ENCODE measurements around the gene C1orf50.

The C1orf50 gene

DNA sequence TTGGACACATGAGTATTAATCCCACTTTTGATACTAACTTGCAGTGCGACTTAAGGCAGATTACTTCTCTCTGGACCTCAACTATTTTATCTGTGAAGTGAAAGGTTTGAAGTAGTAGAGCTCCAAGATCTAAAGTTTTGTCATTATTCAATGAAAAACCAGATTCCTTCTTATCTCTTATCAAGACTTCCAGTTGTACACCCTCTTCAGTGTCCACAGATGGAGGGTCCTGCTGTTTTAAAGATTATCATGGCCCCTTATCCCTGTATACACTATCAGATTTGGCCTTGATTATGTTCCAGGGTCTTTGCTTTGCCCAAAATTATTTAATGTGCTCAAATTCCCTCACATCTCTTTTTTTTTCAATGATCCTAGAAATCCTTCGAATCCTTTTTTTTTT lies 1.1 kb downstream of the C1orf50 start:
- Histone ChIP-seq H3K79me1 (replicated peaks; ENCODE audit: low read length, poor library complexity, severe bottlenecking) (peaks cover 13% of the 10 kb centered on the region), H3K27ac (ENCODE audit: low read length, poor library complexity, severe bottlenecking) (no peak overlapping the region), H3K9ac (ENCODE audit: low read length) (peak overlapping the region; percentile 96), H4K91ac (ENCODE audit: low read length) (no peak overlapping the region), H3K4me1 (ENCODE audit: control insufficient read depth, insufficient read depth, low read depth, low read length) (peaks cover 2% of the 10 kb centered on the region), H2AK5ac (ENCODE audit: low read length, severe bottlenecking) (no peak overlapping the region), H3K4me2 (ENCODE audit: low read length, poor library complexity, severe bottlenecking) (peak overlapping the region; percentile 48), H2BK120ac (ENCODE audit: low read depth, low read length) (no peak overlapping the region), H2BK15ac (ENCODE audit: low read depth, poor library complexity, severe bottlenecking) (no peak overlapping the region), H3K23ac (ENCODE audit: low read length in 2 of 2) (no peak overlapping the region), H2BK5ac (ENCODE audit: low read depth, low read length, poor library complexity, severe bottlenecking) (no peak overlapping the region), H3K4me3 (ENCODE audit: insufficient read depth in 1 of 2, low read depth in 1 of 2, low read length in 2 of 2) (peak overlapping the region in 1 of 2 experiments; percentile 98), H3K9me3 (ENCODE audit: control insufficient read depth, low read length) (no peaks in the 10 kb centered on the region), H2AFZ (ENCODE audit: low read depth, low read length) (no peak overlapping the region), H3K18ac (ENCODE audit: low read depth in 1 of 2, low read length in 2 of 2) (no peak overlapping the region), H2BK12ac (ENCODE audit: low read length in 2 of 2) (no peak overlapping the region), H3K27me3 (ENCODE audit: control insufficient read depth in 1 of 2, insufficient read depth in 1 of 2, low read length in 2 of 2) (no peaks in the 10 kb centered on the region), H3K36me3 (ENCODE audit: control insufficient read depth in 1 of 2, insufficient read depth in 2 of 2, low read depth in 1 of 2, low read length in 2 of 2) (peaks cover 0 to 5% of the 10 kb centered on the region in 2 experiments), H3K4ac (ENCODE audit: low read depth in 1 of 2, low read length in 2 of 2) (no peak overlapping the region), H4K8ac (ENCODE audit: low read length) (no peak overlapping the region), H3K14ac (ENCODE audit: low read length in 2 of 2) (no peak overlapping the region)
- 100% methylated on average over 1 of the region's 2 CpGs for WGBS
- DNase-seq = no peak

DNA sequence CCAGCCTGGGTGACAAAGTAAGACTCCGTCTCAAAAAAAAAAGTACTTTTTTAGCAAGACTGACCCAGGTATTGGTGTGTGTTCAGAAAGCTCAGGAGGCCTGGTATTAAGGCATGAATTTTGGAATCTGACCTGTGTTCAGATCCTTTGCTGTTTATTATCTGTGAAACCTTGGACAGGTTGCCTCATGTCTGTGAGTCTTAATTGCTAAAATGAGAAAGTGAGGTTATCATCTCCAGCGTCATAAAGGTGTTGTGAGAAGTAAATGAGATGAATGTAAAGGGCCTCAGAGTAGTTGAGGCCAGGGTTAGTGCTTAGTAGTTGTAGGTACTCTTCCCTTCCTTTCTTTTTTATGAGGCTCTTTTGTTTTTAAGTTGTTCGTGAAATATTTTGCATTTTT lies 2.8 kb downstream of the C1orf50 start:
- Histone ChIP-seq H2BK15ac (ENCODE audit: low read depth, poor library complexity, severe bottlenecking) (no peak overlapping the region), H3K18ac (ENCODE audit: low read depth in 1 of 2, low read length in 2 of 2) (no peak overlapping the region), H2BK12ac (ENCODE audit: low read length in 2 of 2) (no peak overlapping the region), H4K91ac (ENCODE audit: low read length) (no peak overlapping the region), H2BK5ac (ENCODE audit: low read depth, low read length, poor library complexity, severe bottlenecking) (no peak overlapping the region), H3K27ac (ENCODE audit: low read length, poor library complexity, severe bottlenecking) (no peak overlapping the region), H3K23ac (ENCODE audit: low read length in 2 of 2) (no peak overlapping the region), H3K9ac (ENCODE audit: low read length) (no peak overlapping the region), H3K4me1 (ENCODE audit: control insufficient read depth, insufficient read depth, low read depth, low read length) (no peaks in the 10 kb centered on the region), H3K36me3 (ENCODE audit: control insufficient read depth in 1 of 2, insufficient read depth in 2 of 2, low read depth in 1 of 2, low read length in 2 of 2) (peaks cover 2 to 20% of the 10 kb centered on the region in 2 experiments), H3K4me2 (ENCODE audit: low read length, poor library complexity, severe bottlenecking) (no peak overlapping the region), H3K9me3 (ENCODE audit: control insufficient read depth, low read length) (no peaks in the 10 kb centered on the region), H3K14ac (ENCODE audit: low read length in 2 of 2) (no peak overlapping the region), H4K8ac (ENCODE audit: low read length) (no peak overlapping the region), H2AK5ac (ENCODE audit: low read length, severe bottlenecking) (no peak overlapping the region), H2AFZ (ENCODE audit: low read depth, low read length) (no peak overlapping the region), H3K4me3 (ENCODE audit: insufficient read depth in 1 of 2, low read depth in 1 of 2, low read length in 2 of 2) (no peak overlapping the region), H2BK120ac (ENCODE audit: low read depth, low read length) (no peak overlapping the region), H3K27me3 (ENCODE audit: control insufficient read depth in 1 of 2, insufficient read depth in 1 of 2, low read length in 2 of 2) (no peaks in the 10 kb centered on the region), H3K79me1 (replicated peaks; ENCODE audit: low read length, poor library complexity, severe bottlenecking) (peaks cover 13% of the 10 kb centered on the region), H3K4ac (ENCODE audit: low read depth in 1 of 2, low read length in 2 of 2) (no peak overlapping the region)
- WGBS = 100% methylated on average over 2 of the region's 3 CpGs
- no peak for DNase-seq

DNA sequence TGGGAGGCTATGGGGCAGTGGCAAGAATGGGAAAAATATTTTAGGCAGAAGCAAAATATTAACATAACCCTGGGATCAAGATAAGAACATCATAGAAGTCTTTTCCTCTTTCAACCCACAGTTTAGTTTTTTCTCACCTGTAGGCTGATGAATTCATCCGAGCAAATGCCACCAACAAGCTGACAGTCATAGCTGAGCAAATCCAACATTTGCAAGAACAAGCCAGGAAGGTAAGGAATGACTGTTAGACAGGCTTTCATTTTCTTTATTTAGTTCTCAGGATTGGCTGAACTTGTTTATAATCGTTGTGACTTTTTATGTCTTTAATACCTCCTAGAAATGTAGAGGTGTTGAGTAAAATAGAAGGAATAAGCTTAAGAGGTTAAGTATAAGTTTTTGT lies 6.4 kb downstream of the C1orf50 start:
- H3K9me3 ChIP-seq (ENCODE audit: control insufficient read depth, low read length) = no peaks in the 10 kb centered on the region
- WGBS = 88% methylated on average over 2 of the region's 2 CpGs
- no peak overlapping the region for H2BK120ac ChIP-seq (ENCODE audit: low read depth, low read length)
- no peak overlapping the region for H2AFZ ChIP-seq (ENCODE audit: low read depth, low read length)
- H3K9ac ChIP-seq (ENCODE audit: low read length) = no peak overlapping the region
- no peak overlapping the region for H2BK15ac ChIP-seq (ENCODE audit: low read depth, poor library complexity, severe bottlenecking)
- no peak overlapping the region for H3K4me3 ChIP-seq (ENCODE audit: insufficient read depth in 1 of 2, low read depth in 1 of 2, low read length in 2 of 2)
- no peak overlapping the region for H4K91ac ChIP-seq (ENCODE audit: low read length)
- H2BK12ac ChIP-seq (ENCODE audit: low read length in 2 of 2) = no peak overlapping the region
- H3K27me3 ChIP-seq (ENCODE audit: control insufficient read depth in 1 of 2, insufficient read depth in 1 of 2, low read length in 2 of 2) = no peaks in the 10 kb centered on the region
- DNase-seq = no peak
- H4K8ac ChIP-seq (ENCODE audit: low read length) = no peak overlapping the region
- no peak overlapping the region for H2AK5ac ChIP-seq (ENCODE audit: low read length, severe bottlenecking)
- no peak overlapping the region for H3K4me2 ChIP-seq (ENCODE audit: low read length, poor library complexity, severe bottlenecking)
- peaks cover 20% of the 10 kb centered on the region for H3K79me1 ChIP-seq (replicated peaks; ENCODE audit: low read length, poor library complexity, severe bottlenecking)
- no peak overlapping the region for H3K23ac ChIP-seq (ENCODE audit: low read length in 2 of 2)
- H3K4me1 ChIP-seq (ENCODE audit: control insufficient read depth, insufficient read depth, low read depth, low read length) = no peaks in the 10 kb centered on the region
- H2BK5ac ChIP-seq (ENCODE audit: low read depth, low read length, poor library complexity, severe bottlenecking) = no peak overlapping the region
- H3K14ac ChIP-seq (ENCODE audit: low read length in 2 of 2) = no peak overlapping the region
- H3K27ac ChIP-seq (ENCODE audit: low read length, poor library complexity, severe bottlenecking) = no peak overlapping the region
- peaks cover 18 to 54% of the 10 kb centered on the region in 2 experiments for H3K36me3 ChIP-seq (ENCODE audit: control insufficient read depth in 1 of 2, insufficient read depth in 2 of 2, low read depth in 1 of 2, low read length in 2 of 2)
- H3K4ac ChIP-seq (ENCODE audit: low read depth in 1 of 2, low read length in 2 of 2) = no peak overlapping the region
- no peak overlapping the region for H3K18ac ChIP-seq (ENCODE audit: low read depth in 1 of 2, low read length in 2 of 2)

DNA sequence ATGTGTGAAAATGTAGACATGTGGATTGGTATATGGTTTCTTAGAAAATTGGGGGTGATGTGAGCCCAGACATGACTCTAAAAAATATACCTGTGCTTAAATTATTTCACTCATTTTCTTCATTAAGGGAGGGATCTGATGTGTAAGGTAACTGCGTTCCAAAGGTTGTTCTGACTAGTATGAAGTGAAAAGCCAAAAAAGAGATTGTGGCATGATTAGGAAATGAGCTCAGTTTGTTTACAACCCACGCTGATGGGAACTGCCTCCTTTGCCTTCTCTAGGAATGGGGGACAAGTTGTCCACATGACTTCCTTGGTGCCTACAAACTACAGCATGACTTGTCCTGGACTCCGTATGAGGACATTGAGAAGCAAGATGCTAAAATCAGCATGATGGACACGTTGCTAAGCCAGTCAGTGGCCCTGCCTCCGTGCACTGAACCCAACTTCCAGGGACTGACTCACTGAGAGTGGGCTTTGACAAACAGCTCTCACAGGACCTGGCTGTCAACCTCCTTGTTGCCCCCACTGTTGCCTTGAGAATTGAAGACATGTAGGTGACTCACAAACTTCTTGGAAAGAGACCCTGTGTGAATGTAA lies 8.0 kb downstream of the C1orf50 start:
- Histone ChIP-seq H3K4ac (ENCODE audit: low read depth in 1 of 2, low read length in 2 of 2) (no peak overlapping the region), H3K27ac (ENCODE audit: low read length, poor library complexity, severe bottlenecking) (no peak overlapping the region), H3K36me3 (ENCODE audit: control insufficient read depth in 1 of 2, insufficient read depth in 2 of 2, low read depth in 1 of 2, low read length in 2 of 2) (peaks cover 18 to 64% of the 10 kb centered on the region in 2 experiments), H3K14ac (ENCODE audit: low read length in 2 of 2) (no peak overlapping the region), H2AK5ac (ENCODE audit: low read length, severe bottlenecking) (no peak overlapping the region), H2BK120ac (ENCODE audit: low read depth, low read length) (no peak overlapping the region), H2BK5ac (ENCODE audit: low read depth, low read length, poor library complexity, severe bottlenecking) (no peak overlapping the region), H2BK15ac (ENCODE audit: low read depth, poor library complexity, severe bottlenecking) (no peak overlapping the region), H2BK12ac (ENCODE audit: low read length in 2 of 2) (no peak overlapping the region), H3K79me1 (replicated peaks; ENCODE audit: low read length, poor library complexity, severe bottlenecking) (peaks cover 18% of the 10 kb centered on the region), H3K9ac (ENCODE audit: low read length) (no peak overlapping the region), H3K18ac (ENCODE audit: low read depth in 1 of 2, low read length in 2 of 2) (no peak overlapping the region), H2AFZ (ENCODE audit: low read depth, low read length) (no peak overlapping the region), H3K23ac (ENCODE audit: low read length in 2 of 2) (no peak overlapping the region), H4K8ac (ENCODE audit: low read length) (no peak overlapping the region), H3K27me3 (ENCODE audit: control insufficient read depth in 1 of 2, insufficient read depth in 1 of 2, low read length in 2 of 2) (no peaks in the 10 kb centered on the region), H4K91ac (ENCODE audit: low read length) (no peak overlapping the region), H3K4me3 (ENCODE audit: insufficient read depth in 1 of 2, low read depth in 1 of 2, low read length in 2 of 2) (no peak overlapping the region), H3K9me3 (ENCODE audit: control insufficient read depth, low read length) (no peaks in the 10 kb centered on the region), H3K4me1 (ENCODE audit: control insufficient read depth, insufficient read depth, low read depth, low read length) (no peaks in the 10 kb centered on the region), H3K4me2 (ENCODE audit: low read length, poor library complexity, severe bottlenecking) (no peak overlapping the region)
- WGBS = 79% methylated on average over 5 of the region's 5 CpGs
- no peak for DNase-seq
